H54 (cell line): Measurements from ENCODE around the gene NIPA2.

Source experiments
- DNase-seq: peaks from one replicate; pipeline ENCODE4 v3.0.0; 2011; ENCODE audit warnings: low spot score, mixed read lengths; ENCODE audit not compliant: insufficient read length
- FAIRE-seq: peaks from 3 replicates; lab custom pipeline; 2011; peaks lifted over from hg19 to GRCh38; lab: Jason Lieb, UNC
- POLR2A ChIP-seq: IDR thresholded peaks from 2 replicates; pipeline ENCODE4 v1.6.1; 2011; ENCODE audit warnings: low read depth, mild to moderate bottlenecking, low read length

Gene NIPA2

GRCh38 chr15:22851513-22851912 is 13.0 kb downstream of the NIPA2 start:
- no peak for FAIRE-seq
- DNase-seq = no peak

DNA sequence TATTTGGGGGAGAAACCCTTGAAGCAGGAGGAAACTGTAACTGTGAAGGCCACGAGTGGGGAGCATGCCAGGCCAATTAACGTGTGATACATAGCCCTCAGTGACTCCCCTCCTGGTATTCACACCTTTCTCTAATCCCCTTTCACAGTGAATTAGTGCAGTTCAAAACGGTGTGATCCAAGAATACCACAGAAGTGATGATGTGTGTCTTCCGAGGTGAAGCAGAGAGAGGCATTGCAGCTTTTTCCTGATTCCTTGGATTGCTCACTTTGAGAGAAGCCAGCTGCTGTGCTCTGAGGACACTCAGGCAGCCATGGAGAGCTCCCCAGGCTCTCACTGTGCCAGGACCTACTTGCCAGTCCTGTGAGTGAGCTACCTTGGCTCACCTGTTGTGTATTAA is 17.3 kb downstream of the NIPA2 start:
- no peak for FAIRE-seq
- no peak for TF ChIP-seq POLR2A
- no peak for DNase-seq

More at GRCh38 chr15:22851513-22851912, 13.0 kb downstream of the NIPA2 start:
- no peak for TF ChIP-seq POLR2A

DNA sequence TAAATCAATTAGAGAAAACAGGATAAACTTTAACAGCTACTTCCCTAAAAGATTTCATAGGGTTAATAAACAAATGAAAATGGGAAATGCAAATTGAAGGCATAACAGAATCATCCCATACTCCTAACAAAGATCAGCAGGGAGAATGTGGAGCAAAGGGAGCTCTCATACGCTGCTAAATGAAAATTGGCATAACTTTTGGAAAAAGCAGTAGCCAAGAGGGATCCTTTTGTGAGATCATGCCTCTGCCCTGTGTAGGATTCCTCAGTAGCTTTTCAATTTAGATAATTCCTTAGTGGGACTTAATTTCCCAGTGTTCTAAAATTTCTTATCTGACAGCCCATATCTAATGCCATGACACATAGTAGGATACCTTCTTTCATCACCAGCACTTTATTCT is 18.2 kb downstream of the NIPA2 start:
- no peak for DNase-seq
- no peak for TF ChIP-seq POLR2A
- FAIRE-seq = no peak

- no peak for FAIRE-seq
- DNase-seq = no peak
- TF ChIP-seq POLR2A = no peak
These were observed 22.7 kb downstream of the NIPA2 start for GRCh38 chr15:22861161-22861560.

DNA sequence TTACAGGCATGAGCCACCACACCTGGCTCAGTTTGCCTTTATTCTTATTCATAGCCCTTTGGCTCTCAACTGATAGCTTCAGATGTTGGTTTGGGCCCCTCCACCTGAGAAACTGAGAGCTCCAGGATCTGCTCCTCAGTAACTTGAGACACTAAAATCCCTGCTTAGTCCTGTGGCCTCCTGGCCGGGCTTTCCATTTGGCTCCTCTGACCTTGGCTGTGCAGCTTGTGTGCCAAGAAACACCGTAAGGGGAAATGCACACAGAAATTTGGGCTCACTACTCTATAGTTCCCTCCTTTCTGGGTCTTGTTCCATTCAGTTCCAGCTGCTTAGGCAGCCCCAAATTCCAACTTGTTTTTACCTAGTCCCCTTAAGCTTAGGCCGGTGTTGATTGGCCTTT is 24.9 kb downstream of the NIPA2 start:
- DNase-seq = no peak
- FAIRE-seq = no peak
- TF ChIP-seq POLR2A = no peak

GRCh38 chr15:22866079-22866478 is 27.6 kb downstream of the NIPA2 start:
- FAIRE-seq (no peak), DNase-seq (no peak)
- TF ChIP-seq POLR2A = no peak

DNA sequence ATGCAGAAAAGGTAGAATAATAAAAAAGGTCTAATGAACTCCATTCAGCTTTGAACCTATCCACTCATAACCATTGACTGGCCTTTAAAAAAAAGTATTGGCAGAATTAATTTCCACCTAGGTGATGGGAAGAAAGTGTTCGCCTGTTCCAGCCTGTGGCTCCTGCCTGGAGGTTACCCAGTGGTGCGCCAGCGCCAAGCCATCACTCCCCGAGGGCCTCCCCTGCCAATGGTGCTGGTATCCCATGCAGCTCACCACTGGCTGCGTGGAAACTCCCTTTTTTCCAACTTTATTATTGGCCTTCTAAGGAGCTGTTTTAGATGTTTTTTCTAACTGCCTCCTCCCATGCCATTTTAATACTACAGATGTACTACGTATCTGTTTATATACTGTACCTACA is 29.4 kb downstream of the NIPA2 start:
- DNase-seq = no peak
- no peak for TF ChIP-seq POLR2A
- no peak for FAIRE-seq

DNA sequence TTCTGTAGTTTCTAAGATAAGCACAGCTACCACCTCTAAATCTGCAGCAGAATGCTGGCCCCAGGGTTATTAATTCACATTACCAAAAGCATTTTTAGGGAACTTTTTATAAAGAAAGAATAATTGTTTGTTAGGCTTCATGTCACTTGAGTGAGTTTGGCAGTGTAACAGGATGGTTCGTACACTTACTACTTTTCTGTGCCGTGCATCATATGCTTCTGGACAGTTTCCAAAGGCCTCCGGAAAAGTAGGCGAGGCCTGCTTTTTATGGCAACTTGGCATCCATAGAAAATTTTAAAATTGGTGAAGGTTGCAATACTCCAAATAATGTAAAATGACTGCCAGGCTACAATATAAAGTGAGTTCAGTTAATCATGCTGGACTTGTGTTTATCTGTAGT is 30.0 kb downstream of the NIPA2 start:
- TF ChIP-seq POLR2A = no peak
- no peak for FAIRE-seq
- no peak for DNase-seq

DNA sequence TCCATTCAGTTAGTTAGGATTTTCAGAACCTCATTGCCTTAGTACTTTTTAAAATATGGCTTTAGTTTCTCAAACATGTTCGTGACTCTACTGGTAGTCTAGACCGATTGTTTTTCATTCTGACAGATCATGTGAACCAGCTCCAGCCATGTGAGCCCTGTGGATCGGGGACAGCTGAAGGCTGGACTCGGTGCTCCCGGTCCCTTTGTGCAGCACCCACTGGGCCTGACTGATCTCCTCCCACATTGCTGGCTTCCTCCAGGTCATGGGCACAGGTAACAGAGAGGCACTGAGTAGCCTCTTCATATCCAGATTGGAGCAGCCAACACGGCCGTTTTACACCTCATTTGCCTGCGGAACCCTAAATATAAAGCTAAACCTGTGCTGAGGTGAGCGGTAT is 30.5 kb downstream of the NIPA2 start:
- DNase-seq (no peak), FAIRE-seq (no peak)
- TF ChIP-seq POLR2A = no peak

DNA sequence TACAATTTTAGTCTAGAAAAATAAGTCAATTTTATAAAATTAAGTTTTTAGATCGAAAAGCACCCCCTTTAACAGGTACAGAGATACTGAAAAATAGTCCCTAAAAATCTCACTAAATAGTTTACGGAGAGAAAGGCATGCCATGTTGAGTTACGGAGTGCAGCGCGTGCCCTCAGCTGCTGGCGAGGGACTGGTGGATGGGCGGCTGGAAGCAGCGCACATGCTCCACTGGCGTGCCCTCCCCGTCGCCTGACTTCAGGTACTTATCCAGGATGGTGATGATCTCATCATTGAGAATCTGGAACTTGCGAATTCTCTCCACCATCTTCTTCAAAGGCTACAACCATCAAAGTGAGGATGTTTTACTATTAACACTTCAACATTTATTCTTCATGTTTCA is 31.4 kb downstream of the NIPA2 start:
- FAIRE-seq = no peak
- no peak for DNase-seq
- TF ChIP-seq POLR2A = no peak

DNA sequence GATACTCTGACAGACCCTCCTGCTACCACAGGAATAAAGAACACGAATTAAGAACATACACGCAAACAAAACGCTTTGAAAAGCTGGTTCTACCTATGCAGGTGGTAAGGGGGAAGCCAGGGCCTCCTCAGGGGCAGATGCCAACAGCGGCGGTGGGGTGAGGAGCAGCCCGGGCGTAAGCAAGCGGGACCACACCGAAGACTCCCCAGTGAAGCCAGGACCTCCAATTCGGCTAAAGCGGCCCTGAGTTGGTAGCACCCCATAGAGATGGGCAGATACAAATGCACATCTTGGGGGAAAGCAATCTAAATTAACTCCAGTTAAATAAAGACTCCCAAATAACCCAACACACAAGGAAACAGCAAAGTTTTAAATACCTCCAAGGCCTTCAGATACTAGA is 32.4 kb downstream of the NIPA2 start:
- no peak for FAIRE-seq
- TF ChIP-seq POLR2A = no peak
- no peak for DNase-seq

DNA sequence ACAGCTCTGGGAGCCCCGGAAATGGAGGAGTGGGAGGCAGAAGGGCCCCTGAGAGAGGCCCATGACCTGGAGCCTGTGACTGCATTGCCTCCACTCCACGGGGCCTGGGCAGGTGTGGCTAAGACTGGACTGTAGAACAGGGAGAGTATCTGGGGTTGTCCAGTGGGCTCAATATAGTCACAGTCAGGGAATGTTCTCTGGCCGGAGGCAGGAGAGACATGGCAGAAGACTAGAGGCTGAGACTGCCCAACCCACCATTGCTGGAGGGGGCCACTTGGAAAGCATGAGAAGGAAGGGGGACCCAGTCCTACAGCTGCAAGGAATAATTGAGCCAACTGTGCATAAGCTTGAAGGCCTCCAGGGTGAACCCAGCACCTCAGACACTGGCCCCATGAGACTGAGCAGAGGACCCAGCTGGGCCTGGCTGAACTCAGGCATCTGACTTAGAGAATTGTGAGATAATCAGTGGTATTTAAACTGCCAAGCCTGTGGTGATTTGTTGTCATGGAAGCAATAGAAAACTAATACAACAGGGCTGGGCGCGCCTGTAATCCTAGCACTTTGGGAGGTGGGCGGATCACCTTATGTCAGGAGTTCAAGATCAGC is 33.1 kb downstream of the NIPA2 start:
- no peak for TF ChIP-seq POLR2A
- DNase-seq (no peak), FAIRE-seq (no peak)

- TF ChIP-seq POLR2A = no peak
- FAIRE-seq = peak; percentile 95
- DNase-seq = peak; percentile 74
These were observed 34.7 kb downstream of the NIPA2 start for GRCh38 chr15:22872936-22873701.

DNA sequence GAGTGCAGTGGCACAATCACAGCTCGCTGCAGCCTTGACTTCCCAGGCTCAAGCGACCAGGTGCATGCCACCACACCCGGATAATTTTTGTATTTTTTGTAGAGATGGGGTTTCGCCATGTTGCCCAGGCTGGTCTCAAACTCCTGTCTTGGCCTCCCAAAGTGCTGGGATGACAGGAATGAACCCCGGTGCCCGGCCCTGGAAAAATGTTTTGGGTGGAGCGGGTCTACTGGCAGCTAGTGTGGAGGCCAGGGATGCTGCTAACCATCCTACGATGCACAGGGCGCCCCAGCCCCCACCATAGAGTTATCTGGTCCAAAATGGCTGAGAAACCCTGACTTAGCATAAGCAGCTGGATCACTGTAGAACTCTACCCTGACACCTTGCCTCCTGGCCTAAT is 35.4 kb downstream of the NIPA2 start:
- no peak for TF ChIP-seq POLR2A
- FAIRE-seq (no peak), DNase-seq (no peak)

DNA sequence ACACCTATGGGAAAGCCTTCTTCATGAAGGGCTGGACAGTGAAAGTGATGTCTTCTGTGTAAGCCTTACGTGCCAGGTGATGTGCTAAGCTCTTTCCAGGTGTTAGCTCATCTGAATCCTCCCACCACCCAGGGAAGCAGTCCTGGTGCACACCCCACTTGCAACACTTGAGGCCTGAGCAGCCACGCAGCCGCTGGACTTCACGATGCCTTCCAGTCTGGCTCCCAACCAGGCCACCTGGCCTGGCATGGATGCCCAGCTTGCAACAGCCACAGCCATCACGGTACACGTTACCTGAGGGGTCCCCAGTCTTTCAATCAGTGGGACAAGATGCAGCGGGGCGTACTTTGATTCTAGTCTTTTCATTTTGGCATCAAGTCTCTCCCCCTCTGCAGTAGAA is 35.8 kb downstream of the NIPA2 start:
- DNase-seq (no peak), FAIRE-seq (no peak)
- no peak for TF ChIP-seq POLR2A
